ENCODE measurements around the gene CERS6. TPM values are rescaled to one million over a fixed set of nuclear protein-coding genes. Genes with fewer than 3 reads are reported as not detected.

The CERS6 gene
- total and polyA plus RNA-seq, 4 donors: 4.2 to 20.4 (median 10.1) TPM

- DNase-seq (ENCODE audit: low spot score): no peak
- Histone ChIP-seq H3K9ac (ENCODE audit: low read depth in 1 of 2, low read length in 2 of 2) (no peak overlapping the region), H3K4me3 (ENCODE audit: low read depth in 1 of 3, low read length in 3 of 3) (no peak overlapping the region), H3K27ac (ENCODE audit: low read depth in 1 of 2, low read length in 2 of 2) (no peak overlapping the region), H3K4me1 (ENCODE audit: control insufficient read depth in 4 of 4, insufficient read depth in 4 of 4, low read length in 3 of 4) (peaks cover 0 to 7% (median 0%) of the 10 kb centered on the region in 4 donors), H3K27me3 (ENCODE audit: control insufficient read depth in 4 of 4, insufficient read depth in 4 of 4, low read length in 3 of 4) (no peaks in the 10 kb centered on the region), H3K9me3 (ENCODE audit: control insufficient read depth in 4 of 4, low read length in 3 of 4) (no peaks in the 10 kb centered on the region), H3K36me3 (ENCODE audit: control insufficient read depth in 4 of 4, insufficient read depth in 3 of 4, low read depth in 1 of 4, low read length in 3 of 4) (no peaks in the 10 kb centered on the region)
- 88% methylated on average over 10 of the region's 10 CpGs for WGBS
- no peak for TF ChIP-seq FOXA1 (IDR thresholded peaks at IDR 0.05)
- TF ChIP-seq, protein P1, sequence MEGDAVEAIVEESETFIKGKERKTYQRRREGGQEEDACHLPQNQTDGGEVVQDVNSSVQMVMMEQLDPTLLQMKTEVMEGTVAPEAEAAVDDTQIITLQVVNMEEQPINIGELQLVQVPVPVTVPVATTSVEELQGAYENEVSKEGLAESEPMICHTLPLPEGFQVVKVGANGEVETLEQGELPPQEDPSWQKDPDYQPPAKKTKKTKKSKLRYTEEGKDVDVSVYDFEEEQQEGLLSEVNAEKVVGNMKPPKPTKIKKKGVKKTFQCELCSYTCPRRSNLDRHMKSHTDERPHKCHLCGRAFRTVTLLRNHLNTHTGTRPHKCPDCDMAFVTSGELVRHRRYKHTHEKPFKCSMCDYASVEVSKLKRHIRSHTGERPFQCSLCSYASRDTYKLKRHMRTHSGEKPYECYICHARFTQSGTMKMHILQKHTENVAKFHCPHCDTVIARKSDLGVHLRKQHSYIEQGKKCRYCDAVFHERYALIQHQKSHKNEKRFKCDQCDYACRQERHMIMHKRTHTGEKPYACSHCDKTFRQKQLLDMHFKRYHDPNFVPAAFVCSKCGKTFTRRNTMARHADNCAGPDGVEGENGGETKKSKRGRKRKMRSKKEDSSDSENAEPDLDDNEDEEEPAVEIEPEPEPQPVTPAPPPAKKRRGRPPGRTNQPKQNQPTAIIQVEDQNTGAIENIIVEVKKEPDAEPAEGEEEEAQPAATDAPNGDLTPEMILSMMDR (IDR thresholded peaks at IDR 0.05; ENCODE audit: low read depth, low read length, missing input control): no peak
- no peak for TF ChIP-seq YY1 (IDR thresholded peaks at IDR 0.05)
- TF ChIP-seq NR2F2 (IDR thresholded peaks at IDR 0.05): no peak
- TF ChIP-seq FOXA2 (IDR thresholded peaks at IDR 0.05): no peak
- no peak for TF ChIP-seq HNF4A (conservative IDR thresholded peaks at IDR 0.05)
- no peak for TF ChIP-seq EGR1 (IDR thresholded peaks at IDR 0.05; ENCODE audit: low read depth in 2 of 2)
- TF ChIP-seq RXRA (IDR thresholded peaks at IDR 0.05): no peak
- TF ChIP-seq, protein P2, sequence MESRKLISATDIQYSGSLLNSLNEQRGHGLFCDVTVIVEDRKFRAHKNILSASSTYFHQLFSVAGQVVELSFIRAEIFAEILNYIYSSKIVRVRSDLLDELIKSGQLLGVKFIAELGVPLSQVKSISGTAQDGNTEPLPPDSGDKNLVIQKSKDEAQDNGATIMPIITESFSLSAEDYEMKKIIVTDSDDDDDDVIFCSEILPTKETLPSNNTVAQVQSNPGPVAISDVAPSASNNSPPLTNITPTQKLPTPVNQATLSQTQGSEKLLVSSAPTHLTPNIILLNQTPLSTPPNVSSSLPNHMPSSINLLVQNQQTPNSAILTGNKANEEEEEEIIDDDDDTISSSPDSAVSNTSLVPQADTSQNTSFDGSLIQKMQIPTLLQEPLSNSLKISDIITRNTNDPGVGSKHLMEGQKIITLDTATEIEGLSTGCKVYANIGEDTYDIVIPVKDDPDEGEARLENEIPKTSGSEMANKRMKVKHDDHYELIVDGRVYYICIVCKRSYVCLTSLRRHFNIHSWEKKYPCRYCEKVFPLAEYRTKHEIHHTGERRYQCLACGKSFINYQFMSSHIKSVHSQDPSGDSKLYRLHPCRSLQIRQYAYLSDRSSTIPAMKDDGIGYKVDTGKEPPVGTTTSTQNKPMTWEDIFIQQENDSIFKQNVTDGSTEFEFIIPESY (IDR thresholded peaks at IDR 0.05): no peak
- TF ChIP-seq, protein P3, sequence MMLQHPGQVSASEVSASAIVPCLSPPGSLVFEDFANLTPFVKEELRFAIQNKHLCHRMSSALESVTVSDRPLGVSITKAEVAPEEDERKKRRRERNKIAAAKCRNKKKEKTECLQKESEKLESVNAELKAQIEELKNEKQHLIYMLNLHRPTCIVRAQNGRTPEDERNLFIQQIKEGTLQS (IDR thresholded peaks at IDR 0.05): no peak
- TF ChIP-seq MAX (IDR thresholded peaks at IDR 0.05): no peak
- no peak for TF ChIP-seq TAF1 (conservative IDR thresholded peaks at IDR 0.05)
- no peak for TF ChIP-seq GABPA (IDR thresholded peaks at IDR 0.05 in 1 of 2, conservative IDR thresholded peaks at IDR 0.05 in 1 of 2)
Measured at GRCh38 chr2:168673265-168674189, 217.5 kb downstream of the CERS6 start.

DNA sequence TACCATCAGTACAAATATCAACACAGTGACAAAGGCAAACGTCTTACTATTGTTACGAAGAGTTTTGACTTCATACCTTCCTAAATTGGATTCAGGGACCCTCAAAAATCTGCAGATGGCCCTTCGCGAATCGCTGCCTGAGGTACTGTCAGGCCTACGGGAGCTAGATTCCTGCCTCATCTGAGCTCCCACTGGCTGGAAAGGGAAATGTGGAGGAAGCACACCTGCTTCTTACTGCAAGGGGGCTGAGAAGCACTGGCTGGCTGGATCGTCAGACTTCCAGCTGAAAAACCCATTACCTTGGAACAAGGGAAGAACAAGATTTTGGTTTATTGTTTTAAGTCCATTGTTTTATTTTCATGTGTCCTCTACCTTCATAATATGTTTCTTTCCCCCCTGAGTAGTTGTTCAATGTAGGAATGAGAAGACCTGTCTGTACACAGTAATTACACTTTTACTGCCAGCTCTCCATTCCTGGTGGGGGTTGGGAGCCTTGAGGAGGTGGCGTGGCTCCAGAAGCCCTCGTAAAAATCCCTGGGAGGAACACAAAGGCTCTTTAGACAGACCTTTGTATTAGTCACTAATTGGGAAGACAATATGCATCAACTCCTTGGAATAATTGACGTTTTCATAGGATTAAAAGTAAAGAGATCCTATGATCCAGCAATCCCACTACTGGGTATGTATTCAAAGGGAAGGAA is 222.2 kb downstream of the CERS6 start:
- no peak overlapping the region for H3K4me3 ChIP-seq (ENCODE audit: low read depth in 1 of 3, low read length in 3 of 3)
- no peaks in the 10 kb centered on the region for H3K4me1 ChIP-seq (ENCODE audit: control insufficient read depth in 4 of 4, insufficient read depth in 4 of 4, low read length in 3 of 4)
- no peak overlapping the region for H3K27ac ChIP-seq (ENCODE audit: low read depth in 1 of 2, low read length in 2 of 2)
- TF ChIP-seq NR2F2 (IDR thresholded peaks at IDR 0.05) (no peak), RAD21 (IDR thresholded peaks at IDR 0.05) (no peak), JUND (IDR thresholded peaks at IDR 0.05) (no peak), HNF4G (IDR thresholded peaks at IDR 0.05) (no peak)
- TF ChIP-seq, protein P1 (IDR thresholded peaks at IDR 0.05; ENCODE audit: low read depth, low read length, missing input control): no peak
- no peaks in the 10 kb centered on the region for H3K27me3 ChIP-seq (ENCODE audit: control insufficient read depth in 4 of 4, insufficient read depth in 4 of 4, low read length in 3 of 4)
- H3K36me3 ChIP-seq (ENCODE audit: control insufficient read depth in 4 of 4, insufficient read depth in 3 of 4, low read depth in 1 of 4, low read length in 3 of 4): no peaks in the 10 kb centered on the region
- DNase-seq (ENCODE audit: low spot score): no peak
- 91% methylated on average over 10 of the region's 10 CpGs for WGBS
- no peaks in the 10 kb centered on the region for H3K9me3 ChIP-seq (ENCODE audit: control insufficient read depth in 4 of 4, low read length in 3 of 4)
- H3K9ac ChIP-seq (ENCODE audit: low read depth in 1 of 2, low read length in 2 of 2): no peak overlapping the region

All from liver (tissue), 9 donors.